ENCODE results near the gene VAMP8.

The VAMP8 gene

GRCh38 chr2:85537600-85538506 is 39.5 kb upstream of the VAMP8 start (continued):
- no peak; the same call in 1 of the 2 replicates for TF ChIP-seq TCF4 (CRISPR knock-in tag; IDR thresholded peaks at IDR 0.05; ENCODE audit: borderline replicate concordance)
- TF ChIP-seq PATZ1 (CRISPR knock-in tag; IDR thresholded peaks at IDR 0.05; ENCODE audit: borderline replicate concordance): no peak
- TF ChIP-seq OSR1 (CRISPR knock-in tag; IDR thresholded peaks at IDR 0.05): no peak

GRCh38 chr2:85538507-85539360 is 38.7 kb upstream of the VAMP8 start, which contains the start of gene MAT2A:
TSS of gene MAT2A (plus strand) at chr2:85539168. CDS start at chr2:85539288, 120 bp downstream.
- ATAC-seq: peak; percentile 84
- no peak for TF ChIP-seq OSR1 (CRISPR knock-in tag; IDR thresholded peaks at IDR 0.05)
- peak; percentile 15; the same call in 1 of the 2 replicates for TF ChIP-seq CSDC2 (CRISPR knock-in tag; IDR thresholded peaks at IDR 0.05)
- TF ChIP-seq POU6F1 (CRISPR knock-in tag; IDR thresholded peaks at IDR 0.05; ENCODE audit: borderline replicate concordance, low read depth): peak; percentile 36; the same call in 1 of the 2 replicates
- TF ChIP-seq ARNTL (CRISPR knock-in tag; IDR thresholded peaks at IDR 0.05; ENCODE audit: borderline replicate concordance, low read depth): no peak

GRCh38 chr2:85539361-85540132 is 37.8 kb upstream of the VAMP8 start:
- TF ChIP-seq SNAI2 (CRISPR knock-in tag; IDR thresholded peaks at IDR 0.05): no peak
- TF ChIP-seq PATZ1 (CRISPR knock-in tag; IDR thresholded peaks at IDR 0.05; ENCODE audit: borderline replicate concordance): peak; percentile 31; the same call in 1 of the 2 replicates
- no peak for TF ChIP-seq ESRRG (CRISPR knock-in tag; IDR thresholded peaks at IDR 0.05)
- peak; percentile 41; the same call in 1 of the 2 replicates for TF ChIP-seq TCF4 (CRISPR knock-in tag; IDR thresholded peaks at IDR 0.05; ENCODE audit: borderline replicate concordance)
- TF ChIP-seq ZFP30 (CRISPR knock-in tag; IDR thresholded peaks at IDR 0.05): peak; percentile 39; the same call in 1 of the 2 replicates
- TF ChIP-seq TSHZ2 (CRISPR knock-in tag; IDR thresholded peaks at IDR 0.05): 0 out of 2 replicates have a peak, but pooled peaks have one; percentile 21
- TF ChIP-seq ARNTL (CRISPR knock-in tag; IDR thresholded peaks at IDR 0.05; ENCODE audit: borderline replicate concordance, low read depth): no peak
- TF ChIP-seq GLIS3 (CRISPR knock-in tag; IDR thresholded peaks at IDR 0.05): 0 out of 2 replicates have a peak, but pooled peaks have one; percentile 15
- 0 out of 2 replicates have a peak, but pooled peaks have one; percentile 28 for TF ChIP-seq ZC3H10 (CRISPR knock-in tag; IDR thresholded peaks at IDR 0.05)
- ATAC-seq: peak; percentile 29

GRCh38 chr2:85540133-85540648 is 37.2 kb upstream of the VAMP8 start:
- ATAC-seq: no peak
- TF ChIP-seq RARB (CRISPR knock-in tag; IDR thresholded peaks at IDR 0.05) (no peak), TSHZ2 (CRISPR knock-in tag; IDR thresholded peaks at IDR 0.05) (no peak), ESRRG (CRISPR knock-in tag; IDR thresholded peaks at IDR 0.05) (no peak), CSRNP3 (CRISPR knock-in tag; IDR thresholded peaks at IDR 0.05) (no peak), ZC3H10 (CRISPR knock-in tag; IDR thresholded peaks at IDR 0.05) (no peak)

Measured in SK-N-SH treated with all-trans-retinoic acid at 6 μM for 48 hours (cell line).